GM23338 (cell line): ENCODE data around the gene SLC16A2. TPM values are rescaled to one million over a fixed set of nuclear protein-coding genes. Genes with fewer than 3 reads are reported as not detected.

Source experiments
- ATAC-seq: fragments of 200-7000 bp; cut with Tn5 transposase; 3 replicates; pipeline ENCODE4 v1.9.1; 2020
- DNase-seq: peaks from one replicate; pipeline ENCODE4 v3.0.0-alpha.2; 2015; ENCODE audit warnings: low spot score
- H2AFZ ChIP-seq: fragments of 200-600 bp; sonication (generic); 2 replicates; pipeline ENCODE4 v1.8.0; 2016; ENCODE audit warnings: antibody characterized with exemption, mild to moderate bottlenecking, moderate library complexity
- H3F3A ChIP-seq: fragments of 200-600 bp; sonication (generic); replicated peaks from 2 replicates; pipeline ENCODE4 v1.8.0; 2017; ENCODE audit warnings: antibody characterized with exemption, mixed run types, low read depth
- H3K27ac ChIP-seq: fragments of 200-600 bp; sonication (generic); 2 replicates; pipeline ENCODE4 v1.6.1; 2016; ENCODE audit warnings: low read depth
- H3K27me3 ChIP-seq: fragments of 200-600 bp; sonication (generic); 2 replicates; pipeline ENCODE4 v1.8.0; 2016; ENCODE audit warnings: mild to moderate bottlenecking, mixed run types, moderate library complexity; ENCODE audit not compliant: insufficient read depth
- H3K36me3 ChIP-seq: fragments of 200-600 bp; sonication (generic); 2 replicates; pipeline ENCODE4 v1.8.0; 2016; ENCODE audit warnings: mild to moderate bottlenecking; ENCODE audit not compliant: insufficient read depth
- H3K4me1 ChIP-seq: fragments of 200-600 bp; sonication (generic); 2 replicates; pipeline ENCODE4 v1.8.0; 2016; ENCODE audit warnings: mild to moderate bottlenecking, moderate library complexity; ENCODE audit not compliant: insufficient read depth
- H3K4me2 ChIP-seq: fragments of 200-600 bp; sonication (generic); 2 replicates; pipeline ENCODE4 v1.7.1; 2017; ENCODE audit warnings: mixed run types
- H3K4me3 ChIP-seq: fragments of 200-600 bp; sonication (generic); 2 replicates; pipeline ENCODE4 v1.6.1; 2016; ENCODE audit warnings: mixed run types
- H3K79me2 ChIP-seq: fragments of 200-600 bp; sonication (generic); replicated peaks from 2 replicates; pipeline ENCODE4 v1.8.0; 2017; ENCODE audit warnings: mild to moderate bottlenecking; ENCODE audit not compliant: insufficient read depth
- H3K9me2 ChIP-seq: fragments of 200-600 bp; sonication (generic); 2 replicates; pipeline ENCODE4 v1.8.0; 2017; ENCODE audit not compliant: insufficient read depth
- H4K20me1 ChIP-seq: fragments of 200-600 bp; sonication (generic); replicated peaks from 2 replicates; pipeline ENCODE4 v1.8.0; 2017; ENCODE audit warnings: mild to moderate bottlenecking; ENCODE audit not compliant: insufficient read depth
- H3K27ac Mint-ChIP-seq: 2 replicates; pipeline ENCODE4 v1.8.0; 2020; ENCODE audit warnings: inconsistent platforms, mild to moderate bottlenecking, moderate library complexity, mixed read lengths
- H3K27me3 Mint-ChIP-seq: 3 replicates; pipeline ENCODE4 v1.8.0; 2022; ENCODE audit warnings: low read depth, mild to moderate bottlenecking, moderate library complexity, mixed read lengths, inconsistent platforms; ENCODE audit not compliant: insufficient read depth, poor library complexity
- H3K36me3 Mint-ChIP-seq: 3 replicates; pipeline ENCODE4 v1.8.0; 2021; ENCODE audit warnings: low read depth, mild to moderate bottlenecking, inconsistent platforms, moderate library complexity, mixed read lengths
- H3K4me1 Mint-ChIP-seq: 3 replicates; pipeline ENCODE4 v1.8.0; 2020; ENCODE audit warnings: mild to moderate bottlenecking, inconsistent platforms, mixed read lengths
- H3K4me3 Mint-ChIP-seq: 3 replicates; pipeline ENCODE4 v1.8.0; 2021; ENCODE audit warnings: moderate library complexity, mild to moderate bottlenecking, inconsistent platforms, mixed read lengths
- H3K9me3 Mint-ChIP-seq: 3 replicates; pipeline ENCODE4 v1.8.0; 2020; ENCODE audit warnings: moderate library complexity, mild to moderate bottlenecking, inconsistent platforms, mixed read lengths
- CREB1 ChIP-seq: fragments of 250-450 bp; sonication (Bioruptor Pico); IDR thresholded peaks from 2 replicates; pipeline ENCODE4 v1.5.0; 2020; ENCODE audit warnings: low read depth, mild to moderate bottlenecking, moderate library complexity
- EZH2 ChIP-seq: fragments of 200-600 bp; sonication (generic); IDR thresholded peaks from one replicate; pipeline ENCODE4 v1.8.0; 2017; ENCODE audit warnings: antibody characterized with exemption, mild to moderate bottlenecking, low read depth; ENCODE audit not compliant: unreplicated experiment
- EZH2phosphoT487 ChIP-seq: fragments of 200-600 bp; sonication (generic); IDR thresholded peaks from one replicate; pipeline ENCODE4 v1.8.1; 2018; ENCODE audit warnings: antibody characterized with exemption; ENCODE audit not compliant: unreplicated experiment
- JUNB ChIP-seq: IDR thresholded peaks from one replicate; pipeline ENCODE4 v1.6.1; 2016; ENCODE audit warnings: antibody characterized with exemption; ENCODE audit not compliant: unreplicated experiment
- NANOG ChIP-seq: IDR thresholded peaks from 2 replicates; pipeline ENCODE4 v1.6.1; 2016; ENCODE audit warnings: antibody characterized with exemption, borderline replicate concordance
- POLR2AphosphoS5 ChIP-seq: IDR thresholded peaks from 2 replicates; pipeline ENCODE4 v1.6.1; 2016; ENCODE audit warnings: antibody characterized with exemption, low read depth
- REST ChIP-seq: IDR thresholded peaks from one replicate; pipeline ENCODE4 v1.6.1; 2018; ENCODE audit warnings: antibody characterized with exemption; ENCODE audit not compliant: unreplicated experiment
- STAT1 ChIP-seq: IDR thresholded peaks from one replicate; pipeline ENCODE4 v1.6.1; 2016; ENCODE audit warnings: antibody characterized with exemption; ENCODE audit not compliant: unreplicated experiment
- ZNF114 ChIP-seq: fragments of 250-450 bp; sonication (Bioruptor Pico); IDR thresholded peaks from 2 replicates; pipeline ENCODE4 v1.5.0; 2020; ENCODE audit warnings: mild to moderate bottlenecking, moderate library complexity
- ZNF331 ChIP-seq: fragments of 250-450 bp; sonication (Bioruptor Pico); IDR thresholded peaks from 2 replicates; pipeline ENCODE4 v1.5.0; 2020; ENCODE audit warnings: low read depth, mild to moderate bottlenecking, moderate library complexity
- polyA plus RNA-seq: library from polyadenylated mRNA; unstranded; fragments of >200 nt; fragmentation: Nextera tagmentation; extraction: Ambion mirVana; gene quantifications from 2 replicates; pipeline ENCODE4 v1.2.1, GENCODE V29; 2016
- total RNA-seq: library from RNA; depleted of rRNA; stranded (reverse); fragments of >200 nt; shearing (Covaris generic); gene quantifications from 2 replicates; pipeline ENCODE4 v1.2.3, GENCODE V29; 2014
- TF ChIP-seq, protein P1 (sequence below), 2 experiments: fragments of 200-600 bp in 1 of 2; sonication (generic) in 1 of 2; conservative IDR thresholded peaks; 2 replicates each; pipeline versions ENCODE4 v1.5.1 to v1.6.1; 2016 to 2017; ENCODE audit warnings: antibody characterized with exemption in 2 of 2, low read depth in 2 of 2, mild to moderate bottlenecking in 2 of 2, moderate library complexity in 1 of 2

SLC16A2 gene
- total and polyA plus RNA-seq, 2 experiments from 2014 or later = 11.1 to 27.9 TPM

DNA sequence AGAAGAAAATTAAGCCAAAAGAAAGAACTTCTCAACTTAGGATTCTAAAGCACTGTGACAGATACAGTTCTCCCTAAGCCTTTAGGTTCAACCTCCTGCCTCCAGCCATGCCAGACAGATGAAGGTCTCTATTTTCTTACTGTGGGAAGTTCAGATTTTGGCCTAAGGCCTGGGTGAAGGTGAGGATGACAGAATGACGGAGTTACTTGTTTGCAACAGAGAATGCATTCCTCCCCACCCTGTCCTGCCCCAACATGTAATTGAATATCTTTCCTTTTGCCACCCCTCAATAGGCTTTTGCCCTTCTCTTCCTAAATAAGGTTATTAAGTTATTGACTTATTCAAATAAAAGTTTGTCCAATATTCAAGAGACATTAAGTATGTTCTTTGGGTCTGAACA is 25.6 kb downstream of the SLC16A2 start:
- Histone ChIP-seq H4K20me1 (no peaks in the 10 kb centered on the region), H3F3A (no peaks in the 10 kb centered on the region), H3K4me3 (no peak overlapping the region), H3K27ac (no peak overlapping the region), H3K4me1 (no peaks in the 10 kb centered on the region), H3K9me2 (no peaks in the 10 kb centered on the region), H3K27me3 (no peaks in the 10 kb centered on the region), H3K4me2 (no peak overlapping the region), H3K36me3 (no peaks in the 10 kb centered on the region), H2AFZ (no peak overlapping the region), H3K79me2 (no peaks in the 10 kb centered on the region)
- TF ChIP-seq, protein P1, sequence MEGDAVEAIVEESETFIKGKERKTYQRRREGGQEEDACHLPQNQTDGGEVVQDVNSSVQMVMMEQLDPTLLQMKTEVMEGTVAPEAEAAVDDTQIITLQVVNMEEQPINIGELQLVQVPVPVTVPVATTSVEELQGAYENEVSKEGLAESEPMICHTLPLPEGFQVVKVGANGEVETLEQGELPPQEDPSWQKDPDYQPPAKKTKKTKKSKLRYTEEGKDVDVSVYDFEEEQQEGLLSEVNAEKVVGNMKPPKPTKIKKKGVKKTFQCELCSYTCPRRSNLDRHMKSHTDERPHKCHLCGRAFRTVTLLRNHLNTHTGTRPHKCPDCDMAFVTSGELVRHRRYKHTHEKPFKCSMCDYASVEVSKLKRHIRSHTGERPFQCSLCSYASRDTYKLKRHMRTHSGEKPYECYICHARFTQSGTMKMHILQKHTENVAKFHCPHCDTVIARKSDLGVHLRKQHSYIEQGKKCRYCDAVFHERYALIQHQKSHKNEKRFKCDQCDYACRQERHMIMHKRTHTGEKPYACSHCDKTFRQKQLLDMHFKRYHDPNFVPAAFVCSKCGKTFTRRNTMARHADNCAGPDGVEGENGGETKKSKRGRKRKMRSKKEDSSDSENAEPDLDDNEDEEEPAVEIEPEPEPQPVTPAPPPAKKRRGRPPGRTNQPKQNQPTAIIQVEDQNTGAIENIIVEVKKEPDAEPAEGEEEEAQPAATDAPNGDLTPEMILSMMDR (conservative IDR thresholded peaks at IDR 0.05; ENCODE audit: low read depth in 2 of 2) = no peak
- no peak for TF ChIP-seq ZNF331 (CRISPR knock-in tag)
- no peak for TF ChIP-seq EZH2phosphoT487
- no peak for TF ChIP-seq POLR2AphosphoS5
- no peak for TF ChIP-seq CREB1 (CRISPR knock-in tag)
- peaks cover 6% of the 10 kb centered on the region for H3K27me3 Mint-ChIP-seq
- ATAC-seq (no peak), DNase-seq (no peak)
- no peaks in the 10 kb centered on the region for H3K9me3 Mint-ChIP-seq
- H3K4me3 Mint-ChIP-seq = no peak overlapping the region
- no peaks in the 10 kb centered on the region for H3K36me3 Mint-ChIP-seq
- H3K27ac Mint-ChIP-seq = no peak overlapping the region
- H3K4me1 Mint-ChIP-seq = peaks cover 5% of the 10 kb centered on the region; the same call in 1 of the 3 replicates

- ATAC-seq = no peak
- no peaks in the 10 kb centered on the region for H3K9me2 ChIP-seq
- no peaks in the 10 kb centered on the region for H3F3A ChIP-seq
- Mint-ChIP-seq H3K9me3 (no peaks in the 10 kb centered on the region), H3K27me3 (peaks cover 6% of the 10 kb centered on the region), H3K4me1 (peaks cover 5% of the 10 kb centered on the region; the same call in 1 of the 3 replicates), H3K36me3 (no peaks in the 10 kb centered on the region), H3K4me3 (no peak overlapping the region), H3K27ac (no peak overlapping the region)
- H2AFZ ChIP-seq = no peak overlapping the region
- H3K4me1 ChIP-seq = no peaks in the 10 kb centered on the region
- H4K20me1 ChIP-seq = no peaks in the 10 kb centered on the region
- H3K27ac ChIP-seq = no peak overlapping the region
- no peak overlapping the region for H3K4me3 ChIP-seq
- no peaks in the 10 kb centered on the region for H3K79me2 ChIP-seq
- no peaks in the 10 kb centered on the region for H3K36me3 ChIP-seq
- no peak overlapping the region for H3K4me2 ChIP-seq
- H3K27me3 ChIP-seq = no peaks in the 10 kb centered on the region
- no peak for DNase-seq
- no peak for TF ChIP-seq ZNF331 (CRISPR knock-in tag)
- TF ChIP-seq REST = no peak
- TF ChIP-seq, protein P1 (conservative IDR thresholded peaks at IDR 0.05; ENCODE audit: low read depth in 2 of 2) = no peak
- no peak for TF ChIP-seq CREB1 (CRISPR knock-in tag)
- TF ChIP-seq JUNB = no peak
- TF ChIP-seq POLR2AphosphoS5 = no peak
- no peak for TF ChIP-seq STAT1
- no peak for TF ChIP-seq EZH2
- TF ChIP-seq EZH2phosphoT487 = no peak
- no peak for TF ChIP-seq ZNF114 (CRISPR knock-in tag)
- no peak for TF ChIP-seq NANOG
These were observed 27.4 kb downstream of the SLC16A2 start for GRCh38 chrX:74448669-74449068.
